Measurements from ENCODE around the gene ADGRL1.
"Not testable (repeated sequence)": the region's sequence is repeated elsewhere in the genome, so short reads cannot be mapped to it uniquely, and the experiment has no call there.

DNA sequence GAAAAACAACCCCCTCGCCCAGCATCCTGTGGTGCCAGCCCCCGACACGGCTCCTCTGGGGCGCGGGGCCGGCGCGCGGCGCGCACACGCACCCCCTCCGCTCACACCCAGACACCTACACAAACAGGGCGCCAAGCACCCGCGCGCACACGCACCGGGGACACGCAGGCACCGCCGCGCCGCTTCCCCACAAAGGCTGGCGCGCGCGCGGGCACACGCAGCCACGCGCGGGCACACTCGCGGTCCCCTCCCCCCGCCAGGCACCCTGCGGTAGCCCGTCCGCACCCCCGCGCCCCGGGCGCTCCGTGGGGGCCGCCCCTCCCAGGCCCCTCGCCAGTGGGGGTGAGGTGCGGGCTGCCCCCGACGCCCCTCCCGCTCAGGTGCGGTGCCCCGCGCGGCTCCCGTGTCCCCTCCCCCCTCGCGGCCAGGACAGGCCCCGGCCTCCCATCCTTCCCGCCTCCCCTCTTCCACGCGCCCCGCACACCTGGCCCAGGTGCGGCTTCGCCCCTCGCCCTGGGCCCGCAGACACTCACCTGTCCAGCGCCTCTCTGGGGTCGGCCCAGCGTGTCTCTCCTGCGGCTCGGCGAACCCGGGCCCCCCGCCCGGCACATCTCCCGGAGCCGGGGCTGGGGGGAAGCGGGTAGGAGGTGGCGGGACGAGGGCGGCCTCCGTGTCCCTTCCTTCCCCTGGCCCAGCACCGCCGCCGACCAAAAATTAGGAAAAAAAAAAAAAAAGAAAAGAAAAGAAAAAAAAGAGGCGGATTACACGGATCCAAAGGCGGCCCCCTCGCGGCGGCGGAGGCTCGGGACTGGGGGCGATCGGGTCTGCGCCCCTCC lies at the start of gene ADGRL1:
- TF ChIP-seq, protein P1, sequence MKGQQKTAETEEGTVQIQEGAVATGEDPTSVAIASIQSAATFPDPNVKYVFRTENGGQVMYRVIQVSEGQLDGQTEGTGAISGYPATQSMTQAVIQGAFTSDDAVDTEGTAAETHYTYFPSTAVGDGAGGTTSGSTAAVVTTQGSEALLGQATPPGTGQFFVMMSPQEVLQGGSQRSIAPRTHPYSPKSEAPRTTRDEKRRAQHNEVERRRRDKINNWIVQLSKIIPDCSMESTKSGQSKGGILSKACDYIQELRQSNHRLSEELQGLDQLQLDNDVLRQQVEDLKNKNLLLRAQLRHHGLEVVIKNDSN (IDR thresholded peaks at IDR 0.05) = not testable (repeated sequence)
- TF ChIP-seq CEBPB (IDR thresholded peaks at IDR 0.05); FOXM1 (IDR thresholded peaks at IDR 0.05; ENCODE audit: borderline replicate concordance, low read depth); EP300 (IDR thresholded peaks at IDR 0.05; ENCODE audit: borderline replicate concordance); YY1 (IDR thresholded peaks at IDR 0.05; ENCODE audit: low read depth); TAF1 (IDR thresholded peaks at IDR 0.05; ENCODE audit: low read depth): not testable (repeated sequence)
- TF ChIP-seq, protein P2, sequence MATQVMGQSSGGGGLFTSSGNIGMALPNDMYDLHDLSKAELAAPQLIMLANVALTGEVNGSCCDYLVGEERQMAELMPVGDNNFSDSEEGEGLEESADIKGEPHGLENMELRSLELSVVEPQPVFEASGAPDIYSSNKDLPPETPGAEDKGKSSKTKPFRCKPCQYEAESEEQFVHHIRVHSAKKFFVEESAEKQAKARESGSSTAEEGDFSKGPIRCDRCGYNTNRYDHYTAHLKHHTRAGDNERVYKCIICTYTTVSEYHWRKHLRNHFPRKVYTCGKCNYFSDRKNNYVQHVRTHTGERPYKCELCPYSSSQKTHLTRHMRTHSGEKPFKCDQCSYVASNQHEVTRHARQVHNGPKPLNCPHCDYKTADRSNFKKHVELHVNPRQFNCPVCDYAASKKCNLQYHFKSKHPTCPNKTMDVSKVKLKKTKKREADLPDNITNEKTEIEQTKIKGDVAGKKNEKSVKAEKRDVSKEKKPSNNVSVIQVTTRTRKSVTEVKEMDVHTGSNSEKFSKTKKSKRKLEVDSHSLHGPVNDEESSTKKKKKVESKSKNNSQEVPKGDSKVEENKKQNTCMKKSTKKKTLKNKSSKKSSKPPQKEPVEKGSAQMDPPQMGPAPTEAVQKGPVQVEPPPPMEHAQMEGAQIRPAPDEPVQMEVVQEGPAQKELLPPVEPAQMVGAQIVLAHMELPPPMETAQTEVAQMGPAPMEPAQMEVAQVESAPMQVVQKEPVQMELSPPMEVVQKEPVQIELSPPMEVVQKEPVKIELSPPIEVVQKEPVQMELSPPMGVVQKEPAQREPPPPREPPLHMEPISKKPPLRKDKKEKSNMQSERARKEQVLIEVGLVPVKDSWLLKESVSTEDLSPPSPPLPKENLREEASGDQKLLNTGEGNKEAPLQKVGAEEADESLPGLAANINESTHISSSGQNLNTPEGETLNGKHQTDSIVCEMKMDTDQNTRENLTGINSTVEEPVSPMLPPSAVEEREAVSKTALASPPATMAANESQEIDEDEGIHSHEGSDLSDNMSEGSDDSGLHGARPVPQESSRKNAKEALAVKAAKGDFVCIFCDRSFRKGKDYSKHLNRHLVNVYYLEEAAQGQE (IDR thresholded peaks at IDR 0.05; ENCODE audit: low read depth) = not testable (repeated sequence)
- TF ChIP-seq, protein P3, sequence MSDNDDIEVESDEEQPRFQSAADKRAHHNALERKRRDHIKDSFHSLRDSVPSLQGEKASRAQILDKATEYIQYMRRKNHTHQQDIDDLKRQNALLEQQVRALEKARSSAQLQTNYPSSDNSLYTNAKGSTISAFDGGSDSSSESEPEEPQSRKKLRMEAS (IDR thresholded peaks at IDR 0.05) = not testable (repeated sequence)
